CD14-positive monocyte (primary cell): Measurements from ENCODE around the gene PLCG1. TPM values are rescaled to one million over a fixed set of nuclear protein-coding genes. Genes with fewer than 3 reads are reported as not detected.
A peak's percentile ranks its signal among the peaks of the same experiment; 100 is the strongest.

Source experiments
- DNase-seq, 3 donors: peaks; one replicate each; pipeline ENCODE4 v3.0.0-alpha.2; 2011 to 2022
- H2AFZ ChIP-seq: 2 replicates; pipeline ENCODE4 v1.6.0; 2012; ENCODE audit warnings: mild to moderate bottlenecking, low read depth, low read length, inconsistent platforms; ENCODE audit not compliant: insufficient read depth, poor library complexity, severe bottlenecking
- H3K27ac ChIP-seq, 2 donors: 1 replicate in 1 of 2; 2 replicates in 1 of 2; pipeline ENCODE4 v1.5.1; 2012 to 2013; ENCODE audit warnings: low read length in 2 of 2, control low read depth in 1 of 2, inconsistent platforms in 1 of 2, low read depth in 1 of 2, mild to moderate bottlenecking in 1 of 2
- H3K27me3 ChIP-seq, 2 donors: one replicate each; pipeline versions ENCODE4 v1.6.0 to v1.6.1; 2011 to 2013; ENCODE audit warnings: low read length in 2 of 2; ENCODE audit not compliant: control insufficient read depth in 2 of 2, insufficient read depth in 2 of 2
- H3K36me3 ChIP-seq, 2 donors: replicated peaks in 1 of 2; 1 replicate in 1 of 2; 2 replicates in 1 of 2; pipeline versions ENCODE4 v1.5.1 to v1.6.1; 2012 to 2013; ENCODE audit warnings: low read length in 2 of 2, control low read depth in 1 of 2, inconsistent platforms in 1 of 2, mild to moderate bottlenecking in 1 of 2; ENCODE audit not compliant: insufficient read depth in 2 of 2, control insufficient read depth in 1 of 2
- H3K4me1 ChIP-seq, 2 donors: 1 replicate in 1 of 2; 2 replicates in 1 of 2; pipeline versions ENCODE4 v1.5.1 to v1.6.1; 2012 to 2013; ENCODE audit warnings: low read length in 2 of 2, control low read depth in 1 of 2, inconsistent platforms in 1 of 2, mild to moderate bottlenecking in 1 of 2, moderate library complexity in 1 of 2; ENCODE audit not compliant: insufficient read depth in 2 of 2, control insufficient read depth in 1 of 2
- H3K4me2 ChIP-seq: replicated peaks from 2 replicates; pipeline ENCODE3; 2012; ENCODE audit warnings: low read length, moderate library complexity, mild to moderate bottlenecking; ENCODE audit not compliant: poor library complexity, severe bottlenecking; ENCODE audit errors: extremely low read depth
- H3K4me3 ChIP-seq, 3 experiments: fragments of 200-600 bp in 1 of 3; sonication (generic) in 1 of 3; replicated peaks in 1 of 3; 1 replicate in 2 of 3; 2 replicates in 1 of 3; pipeline ENCODE4 v1.5.1; 2011 to 2013; ENCODE audit warnings: low read length in 3 of 3, mild to moderate bottlenecking in 3 of 3, control low read depth in 2 of 3, low read depth in 2 of 3, inconsistent platforms in 1 of 3, moderate library complexity in 1 of 3
- H3K79me2 ChIP-seq: 2 replicates; pipeline ENCODE4 v1.6.0; 2012; ENCODE audit warnings: mild to moderate bottlenecking, control low read depth, inconsistent platforms, low read length, moderate library complexity; ENCODE audit not compliant: insufficient read depth
- H3K9ac ChIP-seq: 2 replicates; pipeline ENCODE4 v1.6.0; 2017; ENCODE audit warnings: low read length, mild to moderate bottlenecking; ENCODE audit not compliant: insufficient read depth, poor library complexity, severe bottlenecking
- H3K9me3 ChIP-seq, 2 donors: replicated peaks in 1 of 2; 1 replicate in 1 of 2; 2 replicates in 1 of 2; pipeline versions ENCODE4 v1.5.1 to v1.6.1; 2012 to 2013; ENCODE audit warnings: low read length in 2 of 2, control low read depth in 1 of 2; ENCODE audit not compliant: control insufficient read depth in 1 of 2, insufficient read depth in 1 of 2
- H4K20me1 ChIP-seq: 2 replicates; pipeline ENCODE4 v1.6.0; 2012; ENCODE audit warnings: mild to moderate bottlenecking, low read length, control low read depth, moderate library complexity; ENCODE audit not compliant: insufficient read depth
- H3K27ac Mint-ChIP-seq, 7 donors: one replicate each; pipeline ENCODE4 v1.8.0; 2020; ENCODE audit warnings: mild to moderate bottlenecking in 7 of 7, mixed read lengths in 7 of 7, moderate library complexity in 6 of 7, inconsistent platforms in 2 of 7
- H3K27me3 Mint-ChIP-seq, 3 donors: one replicate each; pipeline ENCODE4 v1.8.0; 2021 to 2022; ENCODE audit warnings: low read depth in 3 of 3, mild to moderate bottlenecking in 3 of 3, mixed read lengths in 3 of 3, moderate library complexity in 3 of 3, inconsistent platforms in 1 of 3
- H3K36me3 Mint-ChIP-seq, 2 donors: one replicate each; pipeline ENCODE4 v1.8.0; 2020; ENCODE audit warnings: mixed read lengths in 2 of 2, inconsistent platforms in 1 of 2, mild to moderate bottlenecking in 1 of 2
- H3K4me1 Mint-ChIP-seq: one replicate; pipeline ENCODE4 v1.8.0; 2020; ENCODE audit warnings: mild to moderate bottlenecking, mixed read lengths
- H3K4me3 Mint-ChIP-seq, 2 donors: one replicate each; pipeline ENCODE4 v1.8.0; 2020; ENCODE audit warnings: mild to moderate bottlenecking in 2 of 2, mixed read lengths in 2 of 2, moderate library complexity in 1 of 2
- H3K9me3 Mint-ChIP-seq, 7 donors: one replicate each; pipeline ENCODE4 v1.8.0; 2020 to 2022; ENCODE audit warnings: mixed read lengths in 7 of 7, mild to moderate bottlenecking in 6 of 7, moderate library complexity in 6 of 7, inconsistent platforms in 2 of 7
- CTCF ChIP-seq: fragments of 200-600 bp; IDR thresholded peaks from one replicate; pipeline ENCODE4 v1.8.0; 2022; ENCODE audit warnings: antibody characterized with exemption, mild to moderate bottlenecking
- WGBS: methylation state at CpG from one replicate; pipeline ENCODE4 v1.1.5; 2013; ENCODE audit warnings: missing lambda C conversion rate; ENCODE audit not compliant: insufficient coverage; 5-methylcytosine and 5-hydroxymethylcytosine counted together
- intact Hi-C, 2 donors: fragments of 100-400 bp; cut with micrococcal nuclease; formaldehyde crosslinking; loops; one replicate each; pipeline versions ENCODE4 v1.15.0 to v1.15.1; 2023
- polyA plus RNA-seq, 3 donors: library from polyadenylated mRNA; depleted of rRNA in 1 of 3; unstranded in 2 of 3; stranded (reverse) in 1 of 3; fragments of 300-500 nt in 2 of 3; fragments of >200 nt in 1 of 3; fragmentation: Illumina TruSeq in 2 of 3; gene quantifications; 1 replicate in 2 of 3; 2 replicates in 1 of 3; pipeline ENCODE4 v1.2.3, GENCODE V29; 2012 to 2021

PLCG1 gene
- polyA plus RNA-seq, 3 donors: 0.33 to 3.8 (median 1.0) TPM

GRCh38 chr20:41141153-41141815, 3.9 kb downstream of the PLCG1 start:
- H3K79me2 ChIP-seq: no peaks in the 10 kb centered on the region
- H3K4me3 ChIP-seq: no peak overlapping the region
- no peak overlapping the region for H2AFZ ChIP-seq
- no peak overlapping the region for H3K9ac ChIP-seq
- H3K36me3 Mint-ChIP-seq: peaks cover 0 to 4% of the 10 kb centered on the region in 2 donors
- peaks cover 6% of the 10 kb centered on the region for H3K4me1 Mint-ChIP-seq
- H3K4me2 ChIP-seq: no peak overlapping the region
- H3K36me3 ChIP-seq: no peaks in the 10 kb centered on the region
- no peak overlapping the region for H3K4me3 Mint-ChIP-seq
- H4K20me1 ChIP-seq: no peaks in the 10 kb centered on the region
- H3K9me3 Mint-ChIP-seq: peaks cover 0 to 4% (median 0%) of the 10 kb centered on the region in 7 donors
- H3K27ac Mint-ChIP-seq: no peak overlapping the region
- H3K9me3 ChIP-seq: no peaks in the 10 kb centered on the region
- peaks cover 11 to 15% of the 10 kb centered on the region in 2 donors for H3K4me1 ChIP-seq
- intact Hi-C loops: no loop called here
- no peak for TF ChIP-seq CTCF
- no peak overlapping the region for H3K27ac ChIP-seq
- DNase-seq: no peak
- peaks cover 33 to 48% (median 35%) of the 10 kb centered on the region in 3 donors for H3K27me3 Mint-ChIP-seq
- peaks cover 16 to 29% of the 10 kb centered on the region in 2 donors for H3K27me3 ChIP-seq
- WGBS: 86% methylated on average over 6 of the region's 8 CpGs

GRCh38 chr20:41142245-41142644, 4.9 kb downstream of the PLCG1 start:
- 100% methylated on average over 4 of the region's 4 CpGs for WGBS
- peaks cover 0 to 4% of the 10 kb centered on the region in 2 donors for H3K36me3 Mint-ChIP-seq
- no peak overlapping the region for H3K27ac ChIP-seq
- H3K79me2 ChIP-seq: no peaks in the 10 kb centered on the region
- H3K36me3 ChIP-seq: no peaks in the 10 kb centered on the region
- H3K4me1 ChIP-seq: peaks cover 8 to 9% of the 10 kb centered on the region in 2 donors
- no peak for DNase-seq
- H3K9me3 Mint-ChIP-seq: peaks cover 0 to 4% (median 0%) of the 10 kb centered on the region in 7 donors
- no peaks in the 10 kb centered on the region for H3K9me3 ChIP-seq
- peaks cover 3% of the 10 kb centered on the region for H3K4me1 Mint-ChIP-seq
- H3K4me3 Mint-ChIP-seq: peak overlapping the region in 1 of 2 donors; percentile 36
- no peak for TF ChIP-seq CTCF
- no peaks in the 10 kb centered on the region for H4K20me1 ChIP-seq
- intact Hi-C loops: no loop called here
- no peak overlapping the region for H3K9ac ChIP-seq
- H3K27ac Mint-ChIP-seq: peak overlapping the region in 1 of 7 donors; percentile 10
- no peak overlapping the region for H3K4me3 ChIP-seq
- no peak overlapping the region for H2AFZ ChIP-seq
- no peak overlapping the region for H3K4me2 ChIP-seq
- peaks cover 16 to 25% of the 10 kb centered on the region in 2 donors for H3K27me3 ChIP-seq
- H3K27me3 Mint-ChIP-seq: peaks cover 30 to 44% (median 36%) of the 10 kb centered on the region in 3 donors
